HCT116 (cell line): ENCODE measurements around the gene ZMYND12. TPM values are rescaled to one million over a fixed set of nuclear protein-coding genes. Genes with fewer than 3 reads are reported as not detected.

ENCODE experiments used
- ATAC-seq: fragments of 200-7000 bp; cut with Tn5 transposase; 2 replicates; pipeline ENCODE4 v1.9.1; 2020; ENCODE audit warnings: mild to moderate bottlenecking, moderate library complexity
- BruUV-seq: library from RNA; stranded (reverse); fragments of 400-500 nt; replicated peaks from 2 replicates; lab custom pipeline; 2021; lab: Mats Ljungman, UMichigan
- CTCF ChIA-PET: fragments of 300-600 bp; sonication (Branson Sonifier 250); formaldehyde crosslinking; loops from one replicate; lab custom pipeline; 2021; ENCODE audit warnings: antibody characterized with exemption; lab: Charles Lee
- POLR2A ChIA-PET: fragments of 300-600, 350-600 bp; sonication (Branson Sonifier 250); formaldehyde crosslinking; loops from one replicate; lab custom pipeline; 2021; ENCODE audit warnings: antibody characterized with exemption; lab: Charles Lee
- RAD21 ChIA-PET, 2 experiments: fragments of 300-600 bp; sonication (Branson Sonifier 250); formaldehyde crosslinking; loops; one replicate each; lab custom pipeline; 2023; ENCODE audit warnings: low total read pairs in 2 of 2; ENCODE audit not compliant: uncharacterized antibody in 2 of 2, unreplicated experiment in 2 of 2, low non-redundant PET in 1 of 2; lab: Charles Lee
- DNase-seq: peaks from one replicate; pipeline ENCODE4 v3.0.0-alpha.2; 2010; ENCODE audit warnings: low read depth, low spot score
- H2AFZ ChIP-seq: fragments of 200-600 bp; shearing (Covaris generic), sonication (generic); 2 replicates; pipeline ENCODE4 v1.6.1; 2017; ENCODE audit warnings: low read depth, mixed run types, mixed read lengths, antibody characterized with exemption, low read length; ENCODE audit not compliant: poor library complexity, severe bottlenecking
- H3K27ac ChIP-seq: 2 replicates; pipeline ENCODE4 v1.5.1; 2012; ENCODE audit warnings: low read depth, low read length
- H3K27me3 ChIP-seq: fragments of 200-600 bp; sonication (generic); 2 replicates; pipeline ENCODE4 v1.6.1; 2016; ENCODE audit warnings: mixed run types, low read length, mixed read lengths; ENCODE audit not compliant: insufficient read depth
- H3K36me3 ChIP-seq, 2 experiments: fragments of 200-500 bp in 1 of 2; fragments of 200-600 bp in 1 of 2; sonication (Bioruptor generic) in 1 of 2; sonication (generic) in 1 of 2; 2 replicates each; pipeline versions ENCODE4 v1.5.1 to v1.6.1; 2014 to 2016; ENCODE audit warnings: low read length in 2 of 2, inconsistent platforms in 1 of 2, mixed read lengths in 1 of 2, mixed run types in 1 of 2; ENCODE audit not compliant: insufficient read depth in 2 of 2, control insufficient read depth in 1 of 2
- H3K4me1 ChIP-seq, 2 experiments: fragments of 200-600 bp in 1 of 2; sonication (generic) in 1 of 2; 2 replicates each; pipeline versions ENCODE4 v1.5.1 to v1.6.1; 2012 to 2017; ENCODE audit warnings: low read length in 2 of 2, inconsistent platforms in 1 of 2, mild to moderate bottlenecking in 1 of 2, mixed read lengths in 1 of 2, mixed run types in 1 of 2, moderate library complexity in 1 of 2; ENCODE audit not compliant: insufficient read depth in 2 of 2, control insufficient read depth in 1 of 2
- H3K4me2 ChIP-seq: fragments of 200-600 bp; sonication (generic); 2 replicates; pipeline ENCODE4 v1.6.1; 2017; ENCODE audit warnings: mixed run types, low read length, mixed read lengths
- H3K4me3 ChIP-seq, 2 experiments: fragments of 200-600 bp in 1 of 2; sonication (generic) in 1 of 2; replicated peaks in 1 of 2; 2 replicates each; pipeline ENCODE4 v1.5.1; 2011 to 2016; ENCODE audit warnings: low read length in 2 of 2, control low read depth in 1 of 2, low read depth in 1 of 2, mild to moderate bottlenecking in 1 of 2, mixed read lengths in 1 of 2, mixed run types in 1 of 2
- H3K79me2 ChIP-seq: fragments of 200-600 bp; sonication (generic); 2 replicates; pipeline ENCODE4 v1.6.1; 2017; ENCODE audit warnings: mild to moderate bottlenecking, mixed run types, low read length, moderate library complexity, mixed read lengths; ENCODE audit not compliant: insufficient read depth
- H3K9ac ChIP-seq: fragments of 200-600 bp; sonication (generic); 2 replicates; pipeline ENCODE4 v1.6.1; 2016; ENCODE audit warnings: low read length, mixed read lengths
- H3K9me2 ChIP-seq: fragments of 200-600 bp; sonication (generic), shearing (Covaris generic); 2 replicates; pipeline ENCODE4 v1.6.1; 2017; ENCODE audit warnings: mixed run types, mild to moderate bottlenecking, moderate library complexity; ENCODE audit not compliant: insufficient read depth
- H3K9me3 ChIP-seq, 2 experiments: fragments of 200-500 bp in 1 of 2; fragments of 200-600 bp in 1 of 2; sonication (Bioruptor generic) in 1 of 2; sonication (generic) in 1 of 2; 2 replicates each; pipeline ENCODE4 v1.6.1; 2014 to 2017; ENCODE audit warnings: low read length in 2 of 2, mixed read lengths in 2 of 2, inconsistent platforms in 1 of 2, low read depth in 1 of 2, mild to moderate bottlenecking in 1 of 2, mixed run types in 1 of 2, moderate library complexity in 1 of 2; ENCODE audit not compliant: control insufficient read depth in 1 of 2, insufficient read depth in 1 of 2
- H4K20me1 ChIP-seq: fragments of 200-600 bp; sonication (generic), shearing (Covaris generic); 2 replicates; pipeline ENCODE4 v1.6.1; 2017; ENCODE audit warnings: mixed run types, mild to moderate bottlenecking, moderate library complexity; ENCODE audit not compliant: insufficient read depth
- EGR1 ChIP-seq: IDR thresholded peaks from 2 replicates; pipeline ENCODE4 v1.6.1; 2012; ENCODE audit warnings: low read depth
- ELF1 ChIP-seq: IDR thresholded peaks from 2 replicates; pipeline ENCODE4 v1.6.1; 2012; ENCODE audit warnings: low read depth, borderline replicate concordance
- EZH2 ChIP-seq: fragments of 200-600 bp; sonication (generic); IDR thresholded peaks from 2 replicates; pipeline ENCODE4 v1.6.1; 2017; ENCODE audit warnings: antibody characterized with exemption, mixed run types
- EZH2phosphoT487 ChIP-seq: fragments of 200-600 bp; IDR thresholded peaks from 2 replicates; pipeline ENCODE4 v1.6.1; 2018; ENCODE audit warnings: antibody characterized with exemption, borderline replicate concordance
- JUND ChIP-seq: IDR thresholded peaks from 2 replicates; pipeline ENCODE4 v1.6.1; 2012
- POLR2A ChIP-seq: IDR thresholded peaks from 2 replicates; pipeline ENCODE4 v1.7.0; 2011; ENCODE audit warnings: borderline replicate concordance; ENCODE audit not compliant: insufficient read depth, insufficient read length; ENCODE audit errors: extremely low read depth
- POLR2AphosphoS5 ChIP-seq: IDR thresholded peaks from 2 replicates; pipeline ENCODE4 v1.6.1; 2011; ENCODE audit warnings: mild to moderate bottlenecking, low read depth, low read length, moderate library complexity
- RAD21 ChIP-seq: IDR thresholded peaks from 2 replicates; pipeline ENCODE4 v1.6.1; 2012; ENCODE audit warnings: low read depth, mild to moderate bottlenecking
- SP1 ChIP-seq: IDR thresholded peaks from 2 replicates; pipeline ENCODE4 v1.6.1; 2012; ENCODE audit warnings: low read depth
- TCF7L2 ChIP-seq: IDR thresholded peaks from 2 replicates; pipeline ENCODE4 v1.7.0; 2011; ENCODE audit warnings: borderline replicate concordance, inconsistent platforms; ENCODE audit not compliant: insufficient read depth, insufficient read length; ENCODE audit errors: extremely low read depth
- ZFX ChIP-seq: fragments of 450-650 bp; IDR thresholded peaks from 2 replicates; pipeline ENCODE4 v1.6.1; 2017
- ZNF274 ChIP-seq: fragments of 200-500 bp; sonication (Bioruptor generic); IDR thresholded peaks from 2 replicates; pipeline ENCODE4 v1.6.1; 2014; ENCODE audit warnings: mild to moderate bottlenecking, low read depth, low read length, inconsistent platforms
- intact Hi-C: fragments of 100-400 bp; cut with micrococcal nuclease; formaldehyde crosslinking; loops from 2 replicates; pipeline ENCODE4 v1.10.0; 2022
- total RNA-seq: library from RNA; stranded (reverse); gene quantifications from one replicate; pipeline ENCODE4 v1.2.1, GENCODE V29; 2021; ENCODE audit not compliant: unreplicated experiment
- TF ChIP-seq, protein P1 (sequence below): IDR thresholded peaks from 2 replicates; pipeline ENCODE4 v1.6.1; 2012; ENCODE audit warnings: low read depth
- TF ChIP-seq, protein P2 (sequence below): IDR thresholded peaks from 2 replicates; pipeline ENCODE4 v1.6.1; 2012
- TF ChIP-seq, protein P3 (sequence below): IDR thresholded peaks from 2 replicates; pipeline ENCODE4 v1.6.1; 2012
- TF ChIP-seq, protein P4 (sequence below), 3 experiments: fragments of 200-600 bp in 1 of 3; sonication (generic) in 1 of 3; IDR thresholded peaks in 2 of 3; conservative IDR thresholded peaks in 1 of 3; 2 replicates each; pipeline ENCODE4 v1.5.1; 2012 to 2017; ENCODE audit warnings: low read depth in 2 of 3, low read length in 2 of 3, antibody characterized with exemption in 1 of 3, borderline replicate concordance in 1 of 3, control low read depth in 1 of 3, mild to moderate bottlenecking in 1 of 3, mixed read lengths in 1 of 3, mixed run types in 1 of 3, moderate library complexity in 1 of 3; ENCODE audit not compliant: insufficient read depth in 1 of 3

The ZMYND12 gene
- total RNA-seq, 1 experiment from 2014 or later = 0.25 TPM

DNA sequence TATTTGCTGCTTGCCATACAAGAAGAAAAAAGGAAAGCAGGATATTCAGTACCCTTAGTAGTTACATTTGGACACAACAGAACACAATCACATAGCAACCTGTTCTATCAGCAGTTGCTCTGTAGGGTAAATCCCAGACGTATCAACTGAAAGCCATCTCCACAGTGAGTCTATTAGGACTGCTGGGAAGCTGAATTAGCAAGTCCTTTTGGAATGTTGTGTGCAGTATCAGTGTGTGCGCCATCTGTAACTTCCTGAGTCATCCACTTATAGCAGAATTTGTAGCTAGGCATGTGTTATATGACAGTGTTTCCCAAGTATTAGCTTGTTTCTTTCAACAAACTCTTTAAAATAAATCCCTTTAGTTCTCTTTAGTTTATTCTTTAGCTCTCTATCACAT lies 28.6 kb upstream of the ZMYND12 start:
- peaks cover 0 to 10% of the 10 kb centered on the region in 2 experiments; a peak in 2 of 4 replicates for H3K4me1 ChIP-seq
- H3K36me3 ChIP-seq = no peaks in the 10 kb centered on the region
- no TSS peak for BruUV-seq
- CTCF ChIA-PET = no interaction called here
- H3K79me2 ChIP-seq = no peaks in the 10 kb centered on the region
- TF ChIP-seq ZFX = no peak
- TF ChIP-seq JUND = no peak
- TF ChIP-seq, protein P1, sequence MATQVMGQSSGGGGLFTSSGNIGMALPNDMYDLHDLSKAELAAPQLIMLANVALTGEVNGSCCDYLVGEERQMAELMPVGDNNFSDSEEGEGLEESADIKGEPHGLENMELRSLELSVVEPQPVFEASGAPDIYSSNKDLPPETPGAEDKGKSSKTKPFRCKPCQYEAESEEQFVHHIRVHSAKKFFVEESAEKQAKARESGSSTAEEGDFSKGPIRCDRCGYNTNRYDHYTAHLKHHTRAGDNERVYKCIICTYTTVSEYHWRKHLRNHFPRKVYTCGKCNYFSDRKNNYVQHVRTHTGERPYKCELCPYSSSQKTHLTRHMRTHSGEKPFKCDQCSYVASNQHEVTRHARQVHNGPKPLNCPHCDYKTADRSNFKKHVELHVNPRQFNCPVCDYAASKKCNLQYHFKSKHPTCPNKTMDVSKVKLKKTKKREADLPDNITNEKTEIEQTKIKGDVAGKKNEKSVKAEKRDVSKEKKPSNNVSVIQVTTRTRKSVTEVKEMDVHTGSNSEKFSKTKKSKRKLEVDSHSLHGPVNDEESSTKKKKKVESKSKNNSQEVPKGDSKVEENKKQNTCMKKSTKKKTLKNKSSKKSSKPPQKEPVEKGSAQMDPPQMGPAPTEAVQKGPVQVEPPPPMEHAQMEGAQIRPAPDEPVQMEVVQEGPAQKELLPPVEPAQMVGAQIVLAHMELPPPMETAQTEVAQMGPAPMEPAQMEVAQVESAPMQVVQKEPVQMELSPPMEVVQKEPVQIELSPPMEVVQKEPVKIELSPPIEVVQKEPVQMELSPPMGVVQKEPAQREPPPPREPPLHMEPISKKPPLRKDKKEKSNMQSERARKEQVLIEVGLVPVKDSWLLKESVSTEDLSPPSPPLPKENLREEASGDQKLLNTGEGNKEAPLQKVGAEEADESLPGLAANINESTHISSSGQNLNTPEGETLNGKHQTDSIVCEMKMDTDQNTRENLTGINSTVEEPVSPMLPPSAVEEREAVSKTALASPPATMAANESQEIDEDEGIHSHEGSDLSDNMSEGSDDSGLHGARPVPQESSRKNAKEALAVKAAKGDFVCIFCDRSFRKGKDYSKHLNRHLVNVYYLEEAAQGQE = no peak
- H2AFZ ChIP-seq = no peak overlapping the region
- no peak for DNase-seq
- intact Hi-C loops = no loop called here
- no peak overlapping the region; the same call in 1 of the 2 replicates for H3K4me2 ChIP-seq
- no peak overlapping the region for H3K4me3 ChIP-seq
- H3K9me2 ChIP-seq = no peaks in the 10 kb centered on the region; the same call in 1 of the 2 replicates
- POLR2A ChIA-PET = no interaction called here
- no peaks in the 10 kb centered on the region for H4K20me1 ChIP-seq
- H3K9me3 ChIP-seq = no peaks in the 10 kb centered on the region
- no peaks in the 10 kb centered on the region for H3K27me3 ChIP-seq
- RAD21 ChIA-PET = no interaction called here
- no peak overlapping the region for H3K27ac ChIP-seq
- no peak overlapping the region for H3K9ac ChIP-seq
- no peak for ATAC-seq

GRCh38 chr1:42482635-42483153 lies 26.9 kb upstream of the ZMYND12 start:
- intact Hi-C loops = no loop called here
- no TSS peak for BruUV-seq
- H3K79me2 ChIP-seq = no peaks in the 10 kb centered on the region
- TF ChIP-seq EGR1 = no peak
- TF ChIP-seq ELF1 = no peak
- no peak for TF ChIP-seq TCF7L2
- TF ChIP-seq, protein P2, sequence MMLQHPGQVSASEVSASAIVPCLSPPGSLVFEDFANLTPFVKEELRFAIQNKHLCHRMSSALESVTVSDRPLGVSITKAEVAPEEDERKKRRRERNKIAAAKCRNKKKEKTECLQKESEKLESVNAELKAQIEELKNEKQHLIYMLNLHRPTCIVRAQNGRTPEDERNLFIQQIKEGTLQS = no peak
- TF ChIP-seq, protein P3, sequence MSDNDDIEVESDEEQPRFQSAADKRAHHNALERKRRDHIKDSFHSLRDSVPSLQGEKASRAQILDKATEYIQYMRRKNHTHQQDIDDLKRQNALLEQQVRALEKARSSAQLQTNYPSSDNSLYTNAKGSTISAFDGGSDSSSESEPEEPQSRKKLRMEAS = no peak
- TF ChIP-seq, protein P4, sequence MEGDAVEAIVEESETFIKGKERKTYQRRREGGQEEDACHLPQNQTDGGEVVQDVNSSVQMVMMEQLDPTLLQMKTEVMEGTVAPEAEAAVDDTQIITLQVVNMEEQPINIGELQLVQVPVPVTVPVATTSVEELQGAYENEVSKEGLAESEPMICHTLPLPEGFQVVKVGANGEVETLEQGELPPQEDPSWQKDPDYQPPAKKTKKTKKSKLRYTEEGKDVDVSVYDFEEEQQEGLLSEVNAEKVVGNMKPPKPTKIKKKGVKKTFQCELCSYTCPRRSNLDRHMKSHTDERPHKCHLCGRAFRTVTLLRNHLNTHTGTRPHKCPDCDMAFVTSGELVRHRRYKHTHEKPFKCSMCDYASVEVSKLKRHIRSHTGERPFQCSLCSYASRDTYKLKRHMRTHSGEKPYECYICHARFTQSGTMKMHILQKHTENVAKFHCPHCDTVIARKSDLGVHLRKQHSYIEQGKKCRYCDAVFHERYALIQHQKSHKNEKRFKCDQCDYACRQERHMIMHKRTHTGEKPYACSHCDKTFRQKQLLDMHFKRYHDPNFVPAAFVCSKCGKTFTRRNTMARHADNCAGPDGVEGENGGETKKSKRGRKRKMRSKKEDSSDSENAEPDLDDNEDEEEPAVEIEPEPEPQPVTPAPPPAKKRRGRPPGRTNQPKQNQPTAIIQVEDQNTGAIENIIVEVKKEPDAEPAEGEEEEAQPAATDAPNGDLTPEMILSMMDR (IDR thresholded peaks at IDR 0.05 in 2 of 3, conservative IDR thresholded peaks at IDR 0.05 in 1 of 3; ENCODE audit: borderline replicate concordance in 1 of 3, insufficient read depth in 1 of 3, low read depth in 2 of 3, low read length in 2 of 3) = no peak
- TF ChIP-seq POLR2AphosphoS5 = no peak
- no peak for TF ChIP-seq SP1
- no peak for TF ChIP-seq POLR2A
- TF ChIP-seq ZFX = no peak
- TF ChIP-seq EZH2phosphoT487 = no peak
- TF ChIP-seq EZH2 = no peak
- no peak for TF ChIP-seq ZNF274
- no peak for TF ChIP-seq RAD21

More at GRCh38 chr1:42482635-42483153, 26.9 kb upstream of the ZMYND12 start:
- DNase-seq (no peak), ATAC-seq (no peak)
- no peak overlapping the region for H3K27ac ChIP-seq
- no peak overlapping the region for H3K4me3 ChIP-seq
- RAD21 ChIA-PET = no interaction called here
- no peaks in the 10 kb centered on the region for H3K36me3 ChIP-seq
- POLR2A ChIA-PET = no interaction called here
- H3K4me2 ChIP-seq = no peak overlapping the region
- H3K9me3 ChIP-seq = no peaks in the 10 kb centered on the region
- no peaks in the 10 kb centered on the region for H3K27me3 ChIP-seq
- no peaks in the 10 kb centered on the region for H4K20me1 ChIP-seq
- H2AFZ ChIP-seq = no peak overlapping the region
- CTCF ChIA-PET = no interaction called here
- H3K4me1 ChIP-seq = peaks cover 0 to 10% of the 10 kb centered on the region in 2 experiments; a peak in 2 of 4 replicates
- no peak overlapping the region for H3K9ac ChIP-seq
- H3K9me2 ChIP-seq = no peaks in the 10 kb centered on the region; the same call in 1 of the 2 replicates
